Breast epithelium (tissue), 4 donors: Measurements from ENCODE around the gene PPP5C. TPM values are rescaled to one million over a fixed set of nuclear protein-coding genes. Genes with fewer than 3 reads are reported as not detected.

Experiments used
- DNase-seq, 2 donors: peaks; one replicate each; pipeline ENCODE4 v3.0.0-alpha.2; 2019; ENCODE audit warnings: low spot score in 2 of 2
- H3K27ac ChIP-seq, 2 donors: fragments of 200-600 bp; sonication (generic) in 1 of 2; one replicate each; pipeline ENCODE4 v1.5.1; 2016 to 2019; ENCODE audit warnings: mild to moderate bottlenecking in 1 of 2
- H3K27me3 ChIP-seq, 2 donors: fragments of 200-600 bp; sonication (generic) in 1 of 2; one replicate each; pipeline versions ENCODE4 v1.5.1 to v1.6.0; 2017 to 2019; ENCODE audit warnings: control low read depth in 1 of 2, mild to moderate bottlenecking in 1 of 2
- H3K36me3 ChIP-seq: fragments of 200-600 bp; one replicate; pipeline ENCODE4 v1.5.1; 2019
- H3K4me1 ChIP-seq, 2 donors: fragments of 200-600 bp; sonication (generic); one replicate each; pipeline ENCODE4 v1.5.1; 2016 to 2019; ENCODE audit warnings: control low read depth in 1 of 2
- H3K4me3 ChIP-seq, 3 donors: fragments of 200-600 bp; sonication (generic); 1 replicate in 2 of 3; 2 replicates in 1 of 3; pipeline ENCODE4 v1.5.1; 2016 to 2019; ENCODE audit warnings: mild to moderate bottlenecking in 3 of 3, moderate library complexity in 2 of 3
- H3K9me3 ChIP-seq, 2 donors: fragments of 200-600 bp; sonication (generic) in 1 of 2; one replicate each; pipeline ENCODE4 v1.5.1; 2016 to 2019; ENCODE audit warnings: control low read depth in 1 of 2
- CTCF ChIP-seq, 3 donors: fragments of 450-650 bp; IDR thresholded peaks; one replicate each; pipeline ENCODE4 v1.5.1; 2016 to 2017; ENCODE audit warnings: antibody characterized with exemption in 3 of 3, mild to moderate bottlenecking in 3 of 3, moderate library complexity in 3 of 3
- POLR2A ChIP-seq: fragments of 450-650 bp; IDR thresholded peaks from one replicate; pipeline ENCODE4 v1.6.1; 2016; ENCODE audit warnings: antibody characterized with exemption, mild to moderate bottlenecking, moderate library complexity
- POLR2AphosphoS5 ChIP-seq, 3 donors: sonication (generic); formaldehyde crosslinking; IDR thresholded peaks; one replicate each; pipeline ENCODE4 v1.6.1; 2017; ENCODE audit warnings: antibody characterized with exemption in 3 of 3
- intact Hi-C: fragments of 100-400 bp; cut with DNase I; formaldehyde crosslinking; loops from one replicate; pipeline ENCODE4 v1.15.1; 2023; ENCODE audit warnings: low total_unique reads
- total RNA-seq, 3 donors: library from RNA; depleted of rRNA; stranded (reverse); fragments of >200 nt; gene quantifications; one replicate each; pipeline ENCODE4 v1.1.0, GENCODE V29; 2016

PPP5C gene
- total RNA-seq, 3 donors from 2014 or later = 41.3 to 72.4 (median 58.7) TPM

GRCh38 chr19:46330319-46330918 lies 16.5 kb upstream of the PPP5C start:
- Histone ChIP-seq H3K27me3 (no peaks in the 10 kb centered on the region), H3K36me3 (no peaks in the 10 kb centered on the region), H3K4me3 (no peak overlapping the region), H3K4me1 (no peaks in the 10 kb centered on the region), H3K9me3 (peaks cover 16 to 22% of the 10 kb centered on the region in 2 donors), H3K27ac (no peak overlapping the region)
- TF ChIP-seq POLR2A = no peak
- no peak for TF ChIP-seq CTCF (IDR thresholded peaks at IDR 0.05)
- TF ChIP-seq POLR2AphosphoS5 (IDR thresholded peaks at IDR 0.05) = no peak
- DNase-seq = no peak
- intact Hi-C loops = no loop called here

GRCh38 chr19:46337487-46337886 lies 9.4 kb upstream of the PPP5C start:
- Histone ChIP-seq H3K27ac (no peak overlapping the region), H3K4me1 (no peaks in the 10 kb centered on the region), H3K4me3 (no peak overlapping the region), H3K36me3 (no peaks in the 10 kb centered on the region), H3K9me3 (no peaks in the 10 kb centered on the region), H3K27me3 (no peaks in the 10 kb centered on the region)
- no peak for DNase-seq
- intact Hi-C loops = no loop called here
- TF ChIP-seq POLR2AphosphoS5 (IDR thresholded peaks at IDR 0.05) = no peak
- no peak for TF ChIP-seq CTCF (IDR thresholded peaks at IDR 0.05)
- TF ChIP-seq POLR2A = no peak

DNA sequence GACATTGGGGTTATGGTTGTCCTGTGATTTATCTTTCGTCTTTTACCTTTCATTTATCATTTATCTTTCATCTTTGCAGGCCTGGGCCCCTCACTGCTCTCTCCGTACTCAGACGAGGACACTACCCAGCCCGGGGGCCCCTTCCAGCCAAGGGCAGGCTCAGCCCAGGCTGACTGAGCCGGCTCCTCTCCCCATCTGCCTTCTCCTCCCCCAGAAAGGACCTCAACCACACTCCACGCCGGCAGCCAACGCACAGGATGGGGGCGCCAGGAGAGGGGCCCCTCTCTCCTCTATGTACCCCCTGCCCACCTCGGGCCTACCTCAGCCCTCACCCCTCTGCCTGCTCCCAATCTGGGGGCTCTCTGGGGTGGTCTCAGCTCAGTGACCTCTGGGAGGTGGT lies 7.4 kb upstream of the PPP5C start:
- no peaks in the 10 kb centered on the region for H3K36me3 ChIP-seq
- H3K4me3 ChIP-seq = no peak overlapping the region
- no peaks in the 10 kb centered on the region for H3K9me3 ChIP-seq
- TF ChIP-seq POLR2A = no peak
- no peak for TF ChIP-seq CTCF (IDR thresholded peaks at IDR 0.05)
- no peak for TF ChIP-seq POLR2AphosphoS5 (IDR thresholded peaks at IDR 0.05)
- H3K27ac ChIP-seq = no peak overlapping the region
- no peak for DNase-seq
- intact Hi-C loops = no loop called here
- H3K4me1 ChIP-seq = no peaks in the 10 kb centered on the region
- no peaks in the 10 kb centered on the region for H3K27me3 ChIP-seq

- Histone ChIP-seq H3K27ac (no peak overlapping the region), H3K36me3 (no peaks in the 10 kb centered on the region), H3K27me3 (no peaks in the 10 kb centered on the region), H3K9me3 (no peaks in the 10 kb centered on the region), H3K4me3 (no peak overlapping the region), H3K4me1 (no peaks in the 10 kb centered on the region)
- DNase-seq = no peak
- intact Hi-C loops = no loop called here
- TF ChIP-seq POLR2A = no peak
- no peak for TF ChIP-seq CTCF (IDR thresholded peaks at IDR 0.05)
- no peak for TF ChIP-seq POLR2AphosphoS5 (IDR thresholded peaks at IDR 0.05)
These were observed 6.7 kb upstream of the PPP5C start for GRCh38 chr19:46340051-46340659.

- TF ChIP-seq POLR2A (no peak), POLR2AphosphoS5 (IDR thresholded peaks at IDR 0.05) (no peak)
- no peaks in the 10 kb centered on the region for H3K4me1 ChIP-seq
- H3K36me3 ChIP-seq = no peaks in the 10 kb centered on the region
- intact Hi-C loops = no loop called here
- DNase-seq = no peak
- no peak overlapping the region for H3K4me3 ChIP-seq
- H3K27ac ChIP-seq = no peak overlapping the region
- no peaks in the 10 kb centered on the region for H3K9me3 ChIP-seq
- H3K27me3 ChIP-seq = no peaks in the 10 kb centered on the region
These were observed 5.0 kb upstream of the PPP5C start for GRCh38 chr19:46341937-46342336.
